Type B pancreatic cell (in vitro differentiated cells): ENCODE measurements around the gene CD72. TPM values are rescaled to one million over a fixed set of nuclear protein-coding genes. Genes with fewer than 3 reads are reported as not detected.
"Not testable (repeated sequence)": the region's sequence is repeated elsewhere in the genome, so short reads cannot be mapped to it uniquely, and the experiment has no call there.

ENCODE experiments used
- DNase-seq: peaks from one replicate; pipeline ENCODE4 v3.0.0; 2021; ENCODE audit warnings: mixed read lengths; ENCODE audit not compliant: unreplicated experiment; ENCODE audit errors: extremely low spot score
- H3K27ac Mint-ChIP-seq: 2 replicates; pipeline ENCODE4 v1.8.0; 2021; ENCODE audit warnings: mild to moderate bottlenecking, mixed read lengths
- H3K27me3 Mint-ChIP-seq: 2 replicates; pipeline ENCODE4 v1.8.0; 2021; ENCODE audit warnings: mixed read lengths
- H3K36me3 Mint-ChIP-seq: 2 replicates; pipeline ENCODE4 v1.8.0; 2021; ENCODE audit warnings: mixed read lengths
- H3K4me1 Mint-ChIP-seq: one replicate; pipeline ENCODE4 v1.8.0; 2021; ENCODE audit warnings: mixed read lengths; ENCODE audit not compliant: unreplicated experiment
- H3K4me3 Mint-ChIP-seq: 2 replicates; pipeline ENCODE4 v1.8.0; 2021; ENCODE audit warnings: mild to moderate bottlenecking, mixed read lengths
- H3K9me3 Mint-ChIP-seq: 2 replicates; pipeline ENCODE4 v1.8.0; 2021; ENCODE audit warnings: mixed read lengths
- total RNA-seq: library from RNA; stranded (reverse); gene quantifications from 2 replicates; pipeline ENCODE4 v1.2.1, GENCODE V29; 2021; ENCODE audit warnings: low replicate concordance
- TF ChIP-seq, protein P1 (sequence below): fragments of 200-600 bp; sonication (generic); conservative IDR thresholded peaks from 2 replicates; pipeline ENCODE4 v1.5.0; 2021; ENCODE audit warnings: antibody characterized with exemption, mild to moderate bottlenecking

CD72 gene
- total RNA-seq, 1 donor from 2014 or later, result 2.8 TPM

DNA sequence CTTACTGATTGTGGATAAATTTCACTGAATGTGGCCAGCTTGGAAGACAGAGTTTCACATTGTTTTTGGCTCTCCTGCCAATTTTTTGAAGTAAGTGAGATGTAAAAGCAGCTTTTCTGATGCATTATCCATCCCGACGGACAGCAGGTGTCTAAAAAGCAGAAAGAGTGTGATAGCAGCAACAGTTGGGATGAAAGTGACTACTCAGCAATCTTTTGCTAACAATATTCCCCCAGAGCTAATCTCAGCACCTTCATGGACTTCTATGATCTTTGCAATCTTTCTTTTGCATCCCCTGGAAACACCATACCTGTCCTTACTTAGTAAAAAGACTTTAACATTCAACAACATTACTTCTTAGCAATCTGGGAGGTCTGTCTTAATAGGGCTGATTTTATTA is 5.4 kb downstream of the CD72 start:
- Mint-ChIP-seq H3K36me3 (peaks cover 4% of the 10 kb centered on the region), H3K9me3 (no peaks in the 10 kb centered on the region), H3K4me3 (no peak overlapping the region), H3K27me3 (peaks cover 62% of the 10 kb centered on the region), H3K4me1 (peaks cover 6% of the 10 kb centered on the region), H3K27ac (no peak overlapping the region)
- no peak for DNase-seq
- TF ChIP-seq, protein P1, sequence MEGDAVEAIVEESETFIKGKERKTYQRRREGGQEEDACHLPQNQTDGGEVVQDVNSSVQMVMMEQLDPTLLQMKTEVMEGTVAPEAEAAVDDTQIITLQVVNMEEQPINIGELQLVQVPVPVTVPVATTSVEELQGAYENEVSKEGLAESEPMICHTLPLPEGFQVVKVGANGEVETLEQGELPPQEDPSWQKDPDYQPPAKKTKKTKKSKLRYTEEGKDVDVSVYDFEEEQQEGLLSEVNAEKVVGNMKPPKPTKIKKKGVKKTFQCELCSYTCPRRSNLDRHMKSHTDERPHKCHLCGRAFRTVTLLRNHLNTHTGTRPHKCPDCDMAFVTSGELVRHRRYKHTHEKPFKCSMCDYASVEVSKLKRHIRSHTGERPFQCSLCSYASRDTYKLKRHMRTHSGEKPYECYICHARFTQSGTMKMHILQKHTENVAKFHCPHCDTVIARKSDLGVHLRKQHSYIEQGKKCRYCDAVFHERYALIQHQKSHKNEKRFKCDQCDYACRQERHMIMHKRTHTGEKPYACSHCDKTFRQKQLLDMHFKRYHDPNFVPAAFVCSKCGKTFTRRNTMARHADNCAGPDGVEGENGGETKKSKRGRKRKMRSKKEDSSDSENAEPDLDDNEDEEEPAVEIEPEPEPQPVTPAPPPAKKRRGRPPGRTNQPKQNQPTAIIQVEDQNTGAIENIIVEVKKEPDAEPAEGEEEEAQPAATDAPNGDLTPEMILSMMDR, result no peak

DNA sequence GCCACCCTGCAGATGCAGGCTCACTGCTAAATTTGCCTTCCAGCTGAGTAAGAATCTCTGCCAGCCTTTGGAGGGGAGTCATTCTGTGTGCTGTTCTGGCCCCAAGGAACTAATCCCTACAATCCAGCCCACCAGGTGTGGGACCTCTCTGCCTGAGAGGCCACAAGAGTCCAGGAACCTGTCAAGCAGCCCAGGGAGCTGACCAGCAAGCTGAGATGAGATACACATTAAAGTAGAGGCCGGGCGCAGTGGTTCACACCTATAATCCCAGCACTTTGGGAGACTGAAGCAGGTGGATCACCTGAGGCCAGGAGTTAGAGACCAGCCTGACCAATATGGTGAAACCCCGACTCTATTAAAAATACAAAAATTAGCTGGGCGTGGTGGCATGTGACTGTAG is 6.1 kb downstream of the CD72 start:
- not testable (repeated sequence) for H3K36me3 Mint-ChIP-seq, H3K27ac Mint-ChIP-seq, H3K4me3 Mint-ChIP-seq, H3K4me1 Mint-ChIP-seq, H3K9me3 Mint-ChIP-seq, DNase-seq
- peaks cover 55% of the 10 kb centered on the region for H3K27me3 Mint-ChIP-seq

DNA sequence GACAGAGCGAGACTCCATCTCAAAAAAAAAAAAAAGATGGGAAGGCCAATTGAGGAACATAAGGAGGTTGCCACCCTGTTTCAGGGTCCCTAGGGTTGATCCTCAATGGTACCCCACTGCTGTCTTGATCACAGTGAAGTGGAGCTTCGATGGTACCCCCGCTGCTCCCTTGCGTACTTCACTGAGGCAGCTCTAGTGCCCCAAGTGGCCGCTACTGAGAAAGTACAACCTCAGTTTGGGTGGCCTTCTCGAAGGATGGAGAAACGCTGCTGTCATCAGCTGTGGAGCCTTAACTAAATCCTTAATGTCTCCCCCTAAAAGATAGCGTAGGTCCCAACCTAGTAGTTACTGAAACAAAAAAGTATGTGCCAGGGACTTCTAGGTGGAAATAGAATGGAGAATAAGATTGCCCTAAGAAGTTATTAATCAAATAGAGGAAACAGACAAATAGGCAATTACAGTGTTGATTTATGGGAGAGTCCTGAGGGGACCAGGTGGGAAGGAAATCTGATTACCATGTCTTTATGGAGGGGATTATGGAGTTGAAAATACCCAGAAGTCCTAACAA is 6.9 kb downstream of the CD72 start:
- H3K27me3 Mint-ChIP-seq, result peaks cover 47% of the 10 kb centered on the region
- no peak overlapping the region for H3K4me3 Mint-ChIP-seq
- no peak for DNase-seq
- TF ChIP-seq, protein P1, result peak; percentile 78
- peaks cover 11% of the 10 kb centered on the region for H3K4me1 Mint-ChIP-seq
- H3K27ac Mint-ChIP-seq, result no peak overlapping the region
- H3K36me3 Mint-ChIP-seq, result peaks cover 9% of the 10 kb centered on the region
- no peaks in the 10 kb centered on the region for H3K9me3 Mint-ChIP-seq

DNA sequence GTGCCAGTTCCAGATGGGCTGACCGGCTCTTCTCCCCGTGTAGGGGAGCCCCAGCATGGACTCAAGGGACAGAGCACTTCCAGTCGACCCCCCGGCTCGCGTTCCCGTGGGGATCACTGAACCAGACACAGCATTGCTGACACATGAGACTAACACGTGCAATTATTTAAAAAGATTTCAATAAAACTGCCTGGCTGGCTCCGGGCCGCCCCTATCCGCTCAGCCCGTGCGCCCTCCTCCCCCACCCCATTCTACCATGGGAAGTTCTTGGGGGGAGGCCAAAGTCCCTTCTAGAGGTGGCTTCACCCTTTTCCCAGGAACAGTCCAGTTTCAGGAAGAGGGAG is 8.4 kb downstream of the CD72 start:
- peaks cover 32% of the 10 kb centered on the region for H3K27me3 Mint-ChIP-seq
- peaks cover 11% of the 10 kb centered on the region for H3K4me1 Mint-ChIP-seq
- H3K4me3 Mint-ChIP-seq, result no peak overlapping the region
- H3K9me3 Mint-ChIP-seq, result no peaks in the 10 kb centered on the region
- TF ChIP-seq, protein P1, result no peak
- no peak for DNase-seq
- H3K27ac Mint-ChIP-seq, result no peak overlapping the region
- peaks cover 9% of the 10 kb centered on the region for H3K36me3 Mint-ChIP-seq

DNA sequence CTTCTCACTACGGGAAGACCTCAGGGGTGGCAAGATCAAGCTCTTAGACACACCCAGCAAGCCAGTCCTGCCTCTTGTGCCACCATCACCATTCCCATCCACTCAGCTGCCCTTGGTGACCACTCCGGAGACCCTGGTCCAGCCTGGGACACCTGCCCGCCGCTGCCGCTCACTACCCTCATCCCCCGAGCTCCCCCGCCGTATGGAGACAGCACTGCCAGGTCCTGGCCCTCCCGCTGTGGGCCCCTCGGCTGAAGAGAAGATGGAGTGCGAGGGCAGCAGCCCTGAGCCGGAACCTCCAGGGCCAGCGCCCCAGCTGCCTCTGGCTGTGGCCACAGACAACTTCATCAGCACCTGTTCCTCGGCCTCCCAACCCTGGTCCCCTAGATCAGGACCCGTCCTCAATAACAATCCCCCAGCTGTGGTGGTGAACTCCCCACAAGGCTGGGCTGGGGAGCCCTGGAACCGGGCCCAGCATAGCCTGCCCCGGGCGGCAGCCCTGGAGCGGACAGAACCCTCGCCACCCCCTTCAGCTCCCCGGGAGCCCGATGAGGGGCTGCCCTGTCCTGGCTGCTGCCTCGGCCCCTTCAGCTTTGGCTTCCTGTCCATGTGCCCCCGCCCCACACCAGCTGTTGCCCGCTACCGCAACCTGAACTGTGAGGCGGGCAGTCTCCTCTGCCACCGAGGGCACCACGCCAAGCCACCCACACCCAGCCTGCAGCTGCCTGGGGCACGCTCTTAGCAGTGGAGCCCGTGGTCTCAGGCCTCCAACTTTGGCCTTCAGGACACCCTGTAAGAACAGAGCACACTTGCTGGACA is 9.0 kb downstream of the CD72 start:
- Mint-ChIP-seq H3K9me3 (no peaks in the 10 kb centered on the region), H3K36me3 (peaks cover 9% of the 10 kb centered on the region), H3K4me1 (peaks cover 14% of the 10 kb centered on the region), H3K27me3 (peaks cover 26% of the 10 kb centered on the region), H3K27ac (no peak overlapping the region), H3K4me3 (no peak overlapping the region)
- TF ChIP-seq, protein P1, result no peak
- DNase-seq, result no peak

DNA sequence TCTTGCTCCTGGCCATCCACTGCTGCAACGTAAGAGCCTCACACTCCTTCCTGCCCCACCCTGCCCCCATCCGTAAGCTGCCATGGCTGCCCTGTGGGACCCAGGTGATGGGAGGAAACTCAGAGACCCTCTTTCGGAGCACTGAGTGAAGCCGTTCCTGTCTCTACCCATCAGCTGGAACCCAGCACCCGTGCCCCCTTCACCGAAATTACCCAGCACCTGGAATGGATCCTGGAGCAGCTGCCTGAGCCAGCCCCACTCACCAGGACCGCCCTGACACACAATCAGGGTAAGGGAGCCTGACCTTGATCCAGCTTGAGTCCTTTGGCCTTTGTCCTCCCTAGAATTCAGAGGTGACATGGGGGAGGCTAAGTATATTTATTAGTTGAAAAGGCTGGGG is 10.0 kb downstream of the CD72 start:
- DNase-seq, result no peak

More for the DNA sequence above, 10.0 kb downstream of the CD72 start:
- no peak overlapping the region for H3K4me3 Mint-ChIP-seq
- peaks cover 16% of the 10 kb centered on the region for H3K27me3 Mint-ChIP-seq
- H3K9me3 Mint-ChIP-seq, result peaks cover 5% of the 10 kb centered on the region
- no peak overlapping the region for H3K27ac Mint-ChIP-seq
- peaks cover 24% of the 10 kb centered on the region for H3K4me1 Mint-ChIP-seq
- peaks cover 9% of the 10 kb centered on the region for H3K36me3 Mint-ChIP-seq
- TF ChIP-seq, protein P1, result no peak
